Sigmoid colon (tissue), 7 donors: Measurements from ENCODE around the gene STIP1. TPM values are rescaled to one million over a fixed set of nuclear protein-coding genes. Genes with fewer than 3 reads are reported as not detected.
"Not testable (repeated sequence)": the region's sequence is repeated elsewhere in the genome, so short reads cannot be mapped to it uniquely, and the experiment has no call there.

ENCODE experiments used
- DNase-seq: peaks from one replicate; pipeline ENCODE4 v3.0.0-alpha.2; 2019
- H3K27ac ChIP-seq, 4 donors: fragments of 200-600 bp; sonication (generic); one replicate each; pipeline ENCODE4 v1.5.1; 2016 to 2019; ENCODE audit warnings: mild to moderate bottlenecking in 1 of 4
- H3K27me3 ChIP-seq, 3 donors: fragments of 200-600 bp; sonication (generic); one replicate each; pipeline ENCODE4 v1.5.1; 2019; ENCODE audit warnings: mild to moderate bottlenecking in 1 of 3
- H3K36me3 ChIP-seq, 4 donors: fragments of 200-600 bp; sonication (generic); one replicate each; pipeline ENCODE4 v1.5.1; 2016 to 2019
- H3K4me1 ChIP-seq, 4 donors: fragments of 200-600 bp; sonication (generic); one replicate each; pipeline ENCODE4 v1.5.1; 2017 to 2019
- H3K4me3 ChIP-seq, 4 donors: fragments of 200-600 bp; sonication (generic); one replicate each; pipeline ENCODE4 v1.5.1; 2017 to 2019; ENCODE audit warnings: mild to moderate bottlenecking in 2 of 4, moderate library complexity in 1 of 4
- H3K9me3 ChIP-seq, 4 donors: fragments of 200-600 bp in 3 of 4; sonication (generic) in 3 of 4; one replicate each; pipeline versions ENCODE4 v1.5.1 to v1.6.1; 2013 to 2019
- EP300 ChIP-seq, 4 donors: sonication (generic); formaldehyde crosslinking; IDR thresholded peaks; one replicate each; pipeline ENCODE4 v1.6.1; 2017; ENCODE audit warnings: antibody characterized with exemption in 4 of 4
- POLR2A ChIP-seq, 2 donors: fragments of 450-650 bp; IDR thresholded peaks; one replicate each; pipeline ENCODE4 v1.6.1; 2016; ENCODE audit warnings: antibody characterized with exemption in 2 of 2, mild to moderate bottlenecking in 2 of 2, moderate library complexity in 2 of 2
- POLR2AphosphoS5 ChIP-seq, 4 donors: sonication (generic); formaldehyde crosslinking; IDR thresholded peaks; one replicate each; pipeline ENCODE4 v1.6.1; 2017; ENCODE audit warnings: antibody characterized with exemption in 4 of 4
- WGBS, 2 donors: extraction: QIAGEN DNeasy Blood & Tissue Kit; methylation state at CpG; one replicate each; pipeline ENCODE4 v1.1.7; 2013; 5-methylcytosine and 5-hydroxymethylcytosine counted together
- intact Hi-C: fragments of 100-400 bp; cut with DNase I; formaldehyde crosslinking; loops from one replicate; pipeline ENCODE4 v1.15.1; 2023
- polyA plus RNA-seq, 3 donors: library from polyadenylated mRNA; stranded (reverse); fragments of 200-250 nt; gene quantifications; one replicate each; pipeline ENCODE4 v1.2.3, GENCODE V29; 2013
- total RNA-seq, 4 donors: library from RNA; depleted of rRNA; stranded (reverse); fragments of >200 nt; gene quantifications; one replicate each; pipeline ENCODE4 v1.1.0, GENCODE V29; 2016
- TF ChIP-seq, protein P1 (sequence below), 4 experiments: fragments of 450-650 bp in 3 of 4; fragments of 200-600 bp in 1 of 4; IDR thresholded peaks; one replicate each; pipeline ENCODE4 v1.5.1; 2016 to 2019; ENCODE audit warnings: antibody characterized with exemption in 4 of 4, mild to moderate bottlenecking in 3 of 4, moderate library complexity in 2 of 4
- donor health status: healthy with polysubstance abuse.
- donor health status: Bipolar disorder and iron deficiency.
- donor health status: healthy.

The STIP1 gene
- total and polyA plus RNA-seq, 7 donors: 38.4 to 90.3 (median 74.9) TPM

DNA sequence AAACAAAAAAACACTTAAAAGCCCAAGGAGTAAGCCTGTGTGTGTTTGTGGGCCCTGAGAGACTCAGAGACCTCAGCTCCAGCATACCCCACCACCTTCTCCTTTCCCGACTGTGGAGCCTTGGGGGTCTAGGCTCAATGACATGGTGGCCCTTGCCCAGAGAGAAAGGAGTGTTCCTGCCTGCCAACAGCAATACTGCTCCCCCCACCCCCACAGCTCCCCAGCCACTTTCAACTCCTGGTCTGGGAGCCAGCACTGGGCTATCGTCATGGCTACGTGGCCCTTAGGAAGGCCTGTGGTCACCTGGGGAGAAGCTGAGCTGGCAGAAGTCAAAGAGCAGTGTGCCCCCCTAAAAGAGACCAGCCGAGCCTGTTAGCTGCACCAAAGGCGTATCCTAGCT is 58.1 kb downstream of the STIP1 start:
- Histone ChIP-seq H3K36me3 (peaks cover 0 to 13% (median 4%) of the 10 kb centered on the region in 4 donors), H3K4me1 (peaks cover 0 to 67% (median 44%) of the 10 kb centered on the region in 4 donors), H3K27ac (peak overlapping the region in 1 of 4 donors; percentile 96), H3K27me3 (no peaks in the 10 kb centered on the region), H3K4me3 (no peak overlapping the region), H3K9me3 (no peaks in the 10 kb centered on the region)
- DNase-seq: no peak
- no peak for TF ChIP-seq EP300 (IDR thresholded peaks at IDR 0.05)
- TF ChIP-seq, protein P1, sequence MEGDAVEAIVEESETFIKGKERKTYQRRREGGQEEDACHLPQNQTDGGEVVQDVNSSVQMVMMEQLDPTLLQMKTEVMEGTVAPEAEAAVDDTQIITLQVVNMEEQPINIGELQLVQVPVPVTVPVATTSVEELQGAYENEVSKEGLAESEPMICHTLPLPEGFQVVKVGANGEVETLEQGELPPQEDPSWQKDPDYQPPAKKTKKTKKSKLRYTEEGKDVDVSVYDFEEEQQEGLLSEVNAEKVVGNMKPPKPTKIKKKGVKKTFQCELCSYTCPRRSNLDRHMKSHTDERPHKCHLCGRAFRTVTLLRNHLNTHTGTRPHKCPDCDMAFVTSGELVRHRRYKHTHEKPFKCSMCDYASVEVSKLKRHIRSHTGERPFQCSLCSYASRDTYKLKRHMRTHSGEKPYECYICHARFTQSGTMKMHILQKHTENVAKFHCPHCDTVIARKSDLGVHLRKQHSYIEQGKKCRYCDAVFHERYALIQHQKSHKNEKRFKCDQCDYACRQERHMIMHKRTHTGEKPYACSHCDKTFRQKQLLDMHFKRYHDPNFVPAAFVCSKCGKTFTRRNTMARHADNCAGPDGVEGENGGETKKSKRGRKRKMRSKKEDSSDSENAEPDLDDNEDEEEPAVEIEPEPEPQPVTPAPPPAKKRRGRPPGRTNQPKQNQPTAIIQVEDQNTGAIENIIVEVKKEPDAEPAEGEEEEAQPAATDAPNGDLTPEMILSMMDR (IDR thresholded peaks at IDR 0.05): no peak
- TF ChIP-seq POLR2AphosphoS5 (IDR thresholded peaks at IDR 0.05): no peak
- TF ChIP-seq POLR2A (IDR thresholded peaks at IDR 0.05): no peak
- intact Hi-C loops: no loop called here
- WGBS, 2 donors: 48 to 65% methylated on average over 5 of the region's 5 CpGs

DNA sequence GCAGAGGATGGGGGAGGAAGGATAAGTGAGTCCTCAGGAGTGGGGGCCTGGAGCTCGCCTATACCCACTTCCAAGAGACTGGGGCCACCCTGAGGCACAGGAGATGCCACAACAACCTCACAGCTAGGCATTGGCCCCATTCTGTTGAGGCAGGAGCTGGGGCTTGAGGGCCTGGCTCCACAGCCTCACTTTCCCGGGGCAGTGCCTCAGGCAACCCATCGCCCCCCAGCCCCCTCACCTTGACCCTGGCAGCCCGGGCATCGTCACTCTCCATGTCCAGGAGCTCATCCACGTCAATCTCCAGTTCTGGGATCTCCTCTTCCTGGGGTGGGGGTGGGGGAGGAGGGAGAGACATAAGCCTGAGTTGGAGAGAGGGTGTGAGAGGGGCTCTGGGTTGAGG is 59.0 kb downstream of the STIP1 start:
- Histone ChIP-seq H3K27me3 (no peaks in the 10 kb centered on the region), H3K9me3 (no peaks in the 10 kb centered on the region), H3K27ac (peak overlapping the region; percentile 83 to 96 (median 90)), H3K4me1 (peaks cover 0 to 63% (median 42%) of the 10 kb centered on the region in 4 donors), H3K4me3 (peak overlapping the region; percentile 53 to 64 (median 56)), H3K36me3 (peaks cover 0 to 9% (median 4%) of the 10 kb centered on the region in 4 donors)
- no peak for DNase-seq
- intact Hi-C loops: loop anchor here (5.0 kb wide), 1 partner anchor 57 kb away; the partner anchor contains the start of gene CATSPERZ
- WGBS, 2 donors: 15 to 50% methylated on average over 6 of the region's 6 CpGs
- TF ChIP-seq EP300 (IDR thresholded peaks at IDR 0.05): no peak
- TF ChIP-seq POLR2AphosphoS5 (IDR thresholded peaks at IDR 0.05): no peak
- no peak for TF ChIP-seq POLR2A (IDR thresholded peaks at IDR 0.05)
- TF ChIP-seq, protein P1 (IDR thresholded peaks at IDR 0.05): no peak

DNA sequence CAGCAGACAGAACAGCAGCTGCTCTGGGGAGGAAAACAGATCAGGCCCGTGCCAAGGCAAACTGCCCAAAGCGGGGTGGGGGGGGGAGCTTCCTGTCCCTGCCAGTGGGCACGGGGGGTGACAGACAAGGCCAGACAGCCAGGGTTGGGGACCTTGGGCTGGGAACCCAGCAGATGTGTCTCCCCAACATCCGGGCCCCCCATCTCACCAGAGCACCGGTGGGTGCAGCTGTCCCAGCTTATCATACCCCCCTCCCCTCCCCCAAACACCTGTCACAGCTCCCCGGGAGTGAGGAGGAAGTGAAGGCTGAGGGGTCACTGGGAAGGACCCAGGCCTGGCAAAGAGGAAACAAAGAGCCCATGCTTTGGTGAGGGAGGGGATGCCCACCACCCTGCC is 59.4 kb downstream of the STIP1 start:
- no peaks in the 10 kb centered on the region for H3K27me3 ChIP-seq
- 1 to 2% methylated on average over 6 of the region's 6 CpGs for WGBS, 2 donors
- TF ChIP-seq, protein P1 (IDR thresholded peaks at IDR 0.05): no peak
- no peak for TF ChIP-seq POLR2AphosphoS5 (IDR thresholded peaks at IDR 0.05)
- no peak for TF ChIP-seq POLR2A (IDR thresholded peaks at IDR 0.05)
- no peak for TF ChIP-seq EP300 (IDR thresholded peaks at IDR 0.05)
- no peaks in the 10 kb centered on the region for H3K9me3 ChIP-seq
- peaks cover 0 to 62% (median 38%) of the 10 kb centered on the region in 4 donors for H3K4me1 ChIP-seq
- H3K4me3 ChIP-seq: peak overlapping the region; percentile 53 to 64 (median 56)
- intact Hi-C loops: loop anchor here (5.0 kb wide), 1 partner anchor 57 kb away; the partner anchor contains the start of gene CATSPERZ
- peaks cover 0 to 9% (median 4%) of the 10 kb centered on the region in 4 donors for H3K36me3 ChIP-seq
- H3K27ac ChIP-seq: peak overlapping the region; percentile 83 to 96 (median 90)
- DNase-seq: peak; percentile 84

DNA sequence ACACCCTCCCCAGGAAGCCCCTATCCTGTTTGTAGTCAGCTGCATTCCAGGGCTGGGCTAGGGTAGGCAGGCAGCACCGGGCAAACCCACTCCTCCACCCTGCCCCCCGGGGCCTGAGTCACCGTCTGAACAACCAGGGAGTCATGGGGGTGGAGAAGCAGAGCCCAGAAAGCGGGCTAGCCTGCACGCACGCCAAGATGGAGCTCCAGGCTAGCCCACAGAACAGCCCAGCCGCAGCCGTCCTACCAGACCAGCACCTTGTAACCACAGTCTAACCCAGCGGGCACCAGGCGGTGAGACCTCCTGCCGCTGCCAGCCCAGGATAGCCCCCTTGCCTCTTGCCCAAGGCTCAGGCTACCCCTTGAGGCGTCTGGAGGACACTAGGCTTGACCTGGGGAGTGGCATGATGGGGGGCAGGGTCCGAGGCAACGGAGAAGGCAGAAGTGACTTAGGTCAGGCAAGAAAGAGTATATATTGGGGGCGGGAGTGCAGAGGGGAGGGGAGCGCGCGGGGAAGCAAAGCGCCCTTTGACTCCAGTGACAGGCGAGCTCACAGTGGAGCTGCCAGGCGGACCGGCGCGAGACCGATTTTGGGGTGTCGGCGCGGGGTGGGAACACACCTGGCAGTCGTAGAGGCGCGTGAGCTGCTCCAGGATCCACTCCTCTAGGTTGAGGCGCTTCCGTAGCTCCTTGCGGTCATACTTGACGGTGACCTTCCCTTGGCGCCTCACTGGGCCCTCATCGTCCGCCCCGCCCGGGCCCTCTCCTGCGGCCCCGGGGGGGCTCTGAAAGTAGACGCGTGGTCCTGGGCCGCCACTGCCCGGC is 60.0 kb downstream of the STIP1 start:
- DNase-seq: peak; percentile 86
- intact Hi-C loops: loop anchor here (5.0 kb wide), 1 partner anchor 56 kb away; the partner anchor contains the start of gene CATSPERZ

DNA sequence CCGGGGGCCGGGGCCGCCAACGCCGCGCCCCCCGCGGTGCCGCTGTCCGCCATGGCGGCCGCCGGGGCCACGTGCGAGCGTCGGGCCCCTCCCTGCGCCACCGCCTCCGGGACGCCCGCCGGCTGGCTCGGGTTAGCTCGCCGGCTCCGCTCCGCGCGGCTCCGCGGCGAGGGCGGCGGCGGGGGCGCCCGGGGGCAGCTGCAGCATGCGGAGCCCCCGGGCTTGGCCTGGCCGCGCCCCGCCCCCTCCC is 60.6 kb downstream of the STIP1 start:
- peaks cover 0 to 67% (median 44%) of the 10 kb centered on the region in 4 donors for H3K4me1 ChIP-seq

More for the DNA sequence above, 60.0 kb downstream of the STIP1 start:
- H3K4me3 ChIP-seq: peak overlapping the region; percentile 53 to 64 (median 56)
- H3K36me3 ChIP-seq: peaks cover 0 to 9% (median 4%) of the 10 kb centered on the region in 4 donors
- H3K27ac ChIP-seq: peak overlapping the region; percentile 83 to 96 (median 90)
- no peaks in the 10 kb centered on the region for H3K27me3 ChIP-seq
- no peaks in the 10 kb centered on the region for H3K9me3 ChIP-seq
- WGBS, 2 donors: 1% methylated on average over 46 of the region's 46 CpGs
- TF ChIP-seq EP300 (IDR thresholded peaks at IDR 0.05) (no peak), POLR2A (IDR thresholded peaks at IDR 0.05) (no peak), POLR2AphosphoS5 (IDR thresholded peaks at IDR 0.05) (peak in 2 of 4 donors; percentile 33 to 59)
- TF ChIP-seq, protein P1 (IDR thresholded peaks at IDR 0.05): no peak
- peaks cover 0 to 66% (median 43%) of the 10 kb centered on the region in 4 donors for H3K4me1 ChIP-seq

More for the DNA sequence above, 60.6 kb downstream of the STIP1 start:
- not testable (repeated sequence) for DNase-seq, H3K9me3 ChIP-seq, H3K27me3 ChIP-seq, H3K36me3 ChIP-seq
- intact Hi-C loops: loop anchor here (5.0 kb wide), 1 partner anchor 56 kb away; the partner anchor contains the start of gene CATSPERZ
- peak overlapping the region; percentile 83 to 96 (median 92) for H3K27ac ChIP-seq
- H3K4me3 ChIP-seq: peak overlapping the region; percentile 53 to 64 (median 56)
- 1 to 2% methylated on average over 43 of the region's 43 CpGs for WGBS, 2 donors
